ENCODE measurements around the gene RGS4.

Gene RGS4

DNA sequence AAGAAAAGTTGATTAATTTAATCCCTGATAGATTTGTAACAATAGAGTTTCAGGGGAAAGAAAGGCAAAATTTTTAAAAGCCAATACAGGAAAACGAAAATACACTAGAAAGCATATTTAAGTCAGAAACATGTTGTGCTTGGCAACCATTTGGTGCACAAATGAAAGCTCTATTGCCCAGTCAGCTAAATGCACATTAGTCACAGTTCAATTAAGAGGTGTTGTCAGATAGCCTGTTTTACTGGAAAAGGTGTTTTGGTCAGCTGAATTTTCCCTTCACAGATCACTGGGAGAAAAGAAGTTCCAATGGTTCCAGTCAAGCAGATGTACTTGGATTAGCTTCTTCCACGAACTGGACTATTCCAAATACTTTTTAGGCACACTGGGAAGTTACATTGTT lies 25.4 kb downstream of the RGS4 start:
- DNase-seq (ENCODE audit: low read depth in 2 of 2, low spot score in 1 of 2), result no peak

DNA sequence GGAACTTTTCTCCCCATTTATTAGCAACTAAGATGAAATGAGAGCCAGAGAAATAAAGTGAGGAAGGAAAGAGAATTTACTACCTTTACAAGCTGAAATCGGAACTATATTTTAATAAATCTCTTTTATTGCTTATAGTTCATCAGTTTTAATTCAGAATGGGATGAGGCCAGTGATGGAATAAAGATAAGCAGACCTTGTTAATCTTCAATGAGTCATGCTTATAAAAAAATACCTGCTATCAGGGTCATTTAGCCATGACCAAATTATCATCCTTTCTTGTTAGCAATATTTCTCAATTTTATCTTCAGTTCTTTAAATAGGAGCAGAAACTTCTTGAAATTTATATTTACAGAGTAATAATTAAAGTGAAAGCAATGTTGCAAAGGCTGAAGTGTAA lies 26.1 kb downstream of the RGS4 start:
- DNase-seq (ENCODE audit: low read depth in 2 of 2, low spot score in 1 of 2), result no peak

DNA sequence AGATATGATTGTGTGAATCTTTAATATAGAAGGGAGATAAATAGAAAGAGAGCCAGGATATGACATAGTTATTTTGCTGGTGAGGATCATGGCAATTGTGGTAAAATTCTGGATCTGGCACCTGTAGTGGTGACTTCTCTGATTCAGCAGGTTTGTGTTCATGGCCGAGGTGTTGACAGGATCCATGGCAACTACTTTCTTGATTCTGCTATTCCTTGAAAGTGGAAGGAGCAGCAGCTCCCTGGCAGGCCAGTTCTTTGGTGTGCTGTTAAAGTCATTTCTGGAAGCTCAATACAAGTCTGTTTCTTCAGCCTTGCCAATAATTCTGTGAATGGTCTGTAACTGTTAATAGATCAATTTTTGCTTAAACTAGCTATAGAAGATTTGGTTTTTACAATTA lies 33.4 kb downstream of the RGS4 start:
- no peak for DNase-seq (ENCODE audit: low read depth in 2 of 2, low spot score in 1 of 2)

DNA sequence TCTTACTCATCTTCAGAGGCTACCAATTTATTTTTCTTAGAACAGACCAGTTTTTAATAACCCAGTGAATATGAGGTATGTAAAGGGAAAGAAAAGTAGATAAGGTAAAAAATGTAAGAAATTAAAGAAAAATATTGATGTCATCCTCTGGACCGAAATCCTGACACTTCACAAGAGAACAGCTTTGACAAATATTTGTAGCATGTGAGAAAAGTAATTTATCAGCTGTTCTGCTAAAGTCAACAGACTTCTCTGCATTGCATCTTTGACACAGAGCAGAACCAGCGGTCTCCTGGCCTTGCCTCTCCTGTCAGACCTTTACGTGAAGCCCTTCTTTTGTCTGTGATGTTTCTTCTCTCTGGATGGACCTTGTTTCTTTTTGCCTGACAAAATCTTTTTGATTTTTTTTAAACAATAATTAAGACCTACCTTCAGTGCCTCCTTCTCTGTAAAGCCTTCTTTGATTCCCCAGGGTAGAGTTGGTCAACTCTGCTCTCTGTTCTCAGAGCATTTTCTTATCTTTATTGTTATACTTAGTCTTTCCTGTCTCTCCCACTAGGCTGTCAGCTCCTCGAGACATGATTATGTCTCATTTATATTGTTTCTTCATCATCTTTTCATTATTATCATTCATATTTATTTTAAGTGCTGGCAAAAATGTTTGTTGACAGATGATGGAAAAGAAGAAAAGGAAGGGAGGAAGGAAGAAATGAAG lies 35.4 kb downstream of the RGS4 start:
- no peak for DNase-seq (ENCODE audit: low read depth in 2 of 2, low spot score in 1 of 2)

GRCh38 chr1:163106364-163106987 lies 37.3 kb downstream of the RGS4 start:
- DNase-seq (ENCODE audit: low read depth in 2 of 2, low spot score in 1 of 2), result no peak

GRCh38 chr1:163107655-163108054 lies 38.5 kb downstream of the RGS4 start:
- DNase-seq (ENCODE audit: low read depth in 2 of 2, low spot score in 1 of 2), result no peak

DNA sequence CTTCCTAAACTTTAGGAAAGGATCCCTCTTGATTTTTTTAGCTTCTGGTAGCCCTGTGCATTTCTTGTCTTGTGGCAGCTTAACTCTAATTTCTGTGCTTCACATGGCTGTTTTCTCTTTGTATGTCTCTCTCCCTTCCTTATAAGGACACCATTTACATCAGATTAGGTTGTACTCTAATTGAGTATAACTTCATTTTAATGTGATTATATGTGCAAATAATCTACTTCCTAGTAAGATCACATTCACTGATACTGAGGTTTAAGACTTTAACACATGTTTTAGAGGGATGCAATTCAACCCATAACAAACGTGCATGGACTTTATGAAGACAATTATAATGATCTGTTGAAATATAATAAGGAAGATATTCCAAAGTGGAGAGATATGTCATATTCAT lies 46.7 kb downstream of the RGS4 start:
- no peak for DNase-seq (ENCODE audit: low read depth in 2 of 2, low spot score in 1 of 2)

DNA sequence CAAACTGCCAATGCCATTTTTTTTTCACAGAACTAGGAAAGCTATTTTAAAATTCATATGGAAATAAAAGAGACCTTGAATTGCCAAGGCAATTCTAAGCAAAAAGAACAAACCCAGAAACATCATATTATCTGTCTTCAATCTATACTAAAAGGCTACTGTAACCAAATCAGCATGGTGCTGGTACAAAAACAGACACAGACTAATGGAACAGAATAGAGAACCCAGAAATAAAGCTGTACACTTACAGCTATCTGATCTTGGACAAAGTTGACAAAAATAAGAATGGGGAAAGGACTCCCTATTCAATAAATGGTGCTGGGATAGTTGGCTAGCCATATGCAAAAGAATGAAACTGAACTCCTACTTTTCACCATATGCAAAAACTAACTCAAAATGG lies 50.5 kb downstream of the RGS4 start:
- DNase-seq (ENCODE audit: low read depth in 2 of 2, low spot score in 1 of 2), result no peak

DNA sequence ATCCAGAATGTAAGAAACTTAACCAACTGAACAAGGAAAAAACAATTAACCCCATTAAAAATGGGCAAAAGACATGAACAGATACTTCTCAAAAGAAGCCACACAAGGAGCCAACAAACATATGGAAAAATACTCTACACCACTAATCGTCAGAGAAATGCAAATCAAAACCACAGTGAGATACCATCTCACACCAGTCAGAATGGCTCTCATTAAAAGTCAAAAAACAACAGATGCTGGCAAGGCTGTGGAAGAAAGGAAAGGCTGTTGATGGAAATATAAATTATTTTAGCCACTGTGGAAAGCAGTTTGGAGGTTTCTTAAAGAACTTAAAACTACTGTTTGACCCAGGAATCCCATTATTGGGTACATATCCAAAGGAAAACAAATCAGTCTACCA lies 51.2 kb downstream of the RGS4 start:
- DNase-seq (ENCODE audit: low read depth in 2 of 2, low spot score in 1 of 2), result no peak

DNA sequence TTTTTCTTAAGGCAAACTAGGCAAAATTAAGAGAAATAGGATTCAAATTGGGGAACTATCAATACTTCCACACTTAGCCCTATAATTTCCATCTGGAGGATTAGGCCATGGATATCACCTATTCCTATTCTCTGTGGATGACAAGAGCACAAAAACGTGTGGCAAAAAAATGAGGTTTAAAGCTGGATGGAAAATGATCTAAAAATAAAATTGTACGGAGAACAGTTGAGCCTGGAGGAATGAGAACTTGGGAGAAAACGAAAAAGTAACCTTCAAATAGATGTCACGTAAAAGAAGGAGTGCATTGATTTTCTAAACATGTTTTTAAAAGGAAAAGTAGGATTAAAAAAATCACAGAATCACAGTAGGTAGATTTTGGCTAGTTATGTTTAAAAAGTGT lies 55.7 kb downstream of the RGS4 start:
- no peak for DNase-seq (ENCODE audit: low read depth in 2 of 2, low spot score in 1 of 2)

All from stimulated activated CD8-positive, alpha-beta memory T cell treated with anti-CD3 and anti-CD28 coated beads, Interleukin-4, amount 100 ng/mL, for 1 hour (primary cell).